Measurements from ENCODE around the gene SPON2. TPM values are rescaled to one million over a fixed set of nuclear protein-coding genes. Genes with fewer than 3 reads are reported as not detected.

Gene SPON2
- total RNA-seq, 4 donors from 2014 or later = 39.3 to 91.0 (median 45.5) TPM

- Histone ChIP-seq H3K27ac (peak overlapping the region in 3 of 4 donors; percentile 48 to 78 (median 78)), H3K4me1 (peaks cover 0 to 49% (median 21%) of the 10 kb centered on the region in 4 donors), H3K4me3 (no peak overlapping the region), H3K27me3 (peaks cover 0 to 29% of the 10 kb centered on the region in 2 donors), H3K36me3 (peaks cover 0 to 8% (median 0%) of the 10 kb centered on the region in 3 donors), H3K9me3 (no peaks in the 10 kb centered on the region)
- peak in 1 of 2 donors; percentile 61 for DNase-seq (ENCODE audit: low spot score in 2 of 2)
- TF ChIP-seq EP300 (IDR thresholded peaks at IDR 0.05) (peak in 1 of 2 donors; percentile 74), CTCF (IDR thresholded peaks at IDR 0.05) (no peak), POLR2A (IDR thresholded peaks at IDR 0.05) (no peak)
- WGBS, 2 donors = 45 to 51% methylated on average over 19 to 20 of the region's 20 CpGs
These were observed 781 bp upstream of the SPON2 start for GRCh38 chr4:1172971-1173757.

GRCh38 chr4:1171311-1172227 is 814 bp downstream of the SPON2 start:
- Histone ChIP-seq H3K4me1 (peaks cover 0 to 61% (median 29%) of the 10 kb centered on the region in 4 donors), H3K9me3 (no peaks in the 10 kb centered on the region), H3K36me3 (peaks cover 0 to 8% (median 0%) of the 10 kb centered on the region in 3 donors), H3K4me3 (peak overlapping the region; percentile 20 to 51 (median 48)), H3K27me3 (peaks cover 0 to 29% of the 10 kb centered on the region in 2 donors), H3K27ac (peak overlapping the region in 3 of 4 donors; percentile 61 to 78 (median 76))
- no peak for TF ChIP-seq EP300 (IDR thresholded peaks at IDR 0.05)
- TF ChIP-seq POLR2A (IDR thresholded peaks at IDR 0.05) = no peak
- 1 to 7% methylated on average over 24 to 34 of the region's 88 CpGs for WGBS, 2 donors
- DNase-seq (ENCODE audit: low spot score in 2 of 2) = no peak

- DNase-seq (ENCODE audit: low spot score in 2 of 2) = no peak
- WGBS, 2 donors = 57% methylated on average over 16 of the region's 42 CpGs; no CpG with 5 or more reads in 1 of the 2 donors
- peaks cover 0 to 8% (median 0%) of the 10 kb centered on the region in 3 donors for H3K36me3 ChIP-seq
- peak overlapping the region in 3 of 4 donors; percentile 20 to 51 (median 48) for H3K4me3 ChIP-seq
- peaks cover 0 to 29% of the 10 kb centered on the region in 2 donors for H3K27me3 ChIP-seq
- H3K4me1 ChIP-seq = peaks cover 0 to 62% (median 29%) of the 10 kb centered on the region in 4 donors
- TF ChIP-seq POLR2A (IDR thresholded peaks at IDR 0.05) (no peak), CTCF (IDR thresholded peaks at IDR 0.05) (no peak), EP300 (IDR thresholded peaks at IDR 0.05) (no peak)
- H3K9me3 ChIP-seq = no peaks in the 10 kb centered on the region
- H3K27ac ChIP-seq = peak overlapping the region in 1 of 4 donors; percentile 9
These were observed 1.4 kb downstream of the SPON2 start for GRCh38 chr4:1170976-1171310.

GRCh38 chr4:1170156-1170975 is 2.0 kb downstream of the SPON2 start:
- Histone ChIP-seq H3K36me3 (peaks cover 0 to 8% (median 0%) of the 10 kb centered on the region in 3 donors), H3K4me3 (peak overlapping the region in 2 of 4 donors; percentile 48 to 51), H3K27ac (peak overlapping the region in 1 of 4 donors; percentile 9), H3K9me3 (no peaks in the 10 kb centered on the region), H3K4me1 (peaks cover 0 to 62% (median 29%) of the 10 kb centered on the region in 4 donors), H3K27me3 (peaks cover 0 to 29% of the 10 kb centered on the region in 2 donors)
- 85 to 88% methylated on average over 28 to 37 of the region's 37 CpGs for WGBS, 2 donors
- no peak for TF ChIP-seq EP300 (IDR thresholded peaks at IDR 0.05)
- no peak for TF ChIP-seq CTCF (IDR thresholded peaks at IDR 0.05)
- TF ChIP-seq POLR2A (IDR thresholded peaks at IDR 0.05) = no peak
- no peak for DNase-seq (ENCODE audit: low spot score in 2 of 2)

- H3K9me3 ChIP-seq = no peaks in the 10 kb centered on the region
- DNase-seq (ENCODE audit: low spot score in 2 of 2) = no peak
- no peak overlapping the region for H3K4me3 ChIP-seq
- peaks cover 0 to 8% (median 0%) of the 10 kb centered on the region in 3 donors for H3K36me3 ChIP-seq
- peaks cover 0 to 62% (median 29%) of the 10 kb centered on the region in 4 donors for H3K4me1 ChIP-seq
- H3K27ac ChIP-seq = no peak overlapping the region
- H3K27me3 ChIP-seq = peaks cover 0 to 29% of the 10 kb centered on the region in 2 donors
- TF ChIP-seq POLR2A (IDR thresholded peaks at IDR 0.05) (no peak), CTCF (IDR thresholded peaks at IDR 0.05) (no peak), EP300 (IDR thresholded peaks at IDR 0.05) (no peak)
- WGBS, 2 donors = 86 to 94% methylated on average over 4 to 7 of the region's 13 CpGs
These were observed 2.7 kb downstream of the SPON2 start for GRCh38 chr4:1169691-1170096.

Measured in tibial nerve (tissue), 4 donors.